Measurements from ENCODE around the gene SLC22A12.

The SLC22A12 gene

DNA sequence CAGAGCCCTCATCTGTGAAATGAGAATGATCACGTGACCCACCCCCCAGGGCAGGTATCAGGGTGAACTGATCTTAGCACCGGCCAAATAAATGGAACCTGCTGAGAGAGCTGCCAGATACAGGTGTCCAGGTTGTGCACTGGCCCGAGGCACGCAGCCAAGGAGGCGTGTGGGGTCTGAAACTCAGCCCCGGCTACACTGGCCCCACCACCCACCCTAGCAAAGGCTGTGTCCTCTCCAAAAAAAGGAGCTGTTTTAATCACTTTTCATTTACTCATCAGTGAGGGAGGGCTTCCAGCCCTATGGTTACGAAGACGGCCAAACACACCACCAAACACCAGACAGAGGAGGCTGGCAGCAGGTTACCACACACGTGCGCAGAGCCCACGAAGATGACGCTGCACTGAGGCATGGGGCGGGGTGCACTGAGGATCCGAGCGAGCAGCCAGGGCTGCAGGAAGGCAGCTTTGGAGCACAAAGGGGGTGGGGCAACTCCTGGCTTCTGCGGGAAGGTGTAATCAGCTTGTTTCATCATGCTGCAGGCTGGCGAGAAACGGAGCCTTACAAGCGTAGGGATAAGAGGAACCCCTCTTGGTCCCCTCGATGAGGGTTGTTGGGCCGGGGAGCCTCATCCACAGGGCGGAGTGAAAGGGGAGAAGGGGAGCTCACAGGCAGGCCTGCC is 19.5 kb upstream of the SLC22A12 start:
- no peak for DNase-seq (ENCODE audit: low read depth)
- Histone ChIP-seq H3K4me3 (ENCODE audit: low read length) (no peak overlapping the region), H3K27me3 (replicated peaks; ENCODE audit: control insufficient read depth, insufficient read depth, low read length) (peaks cover 8% of the 10 kb centered on the region), H3K9me3 (ENCODE audit: control insufficient read depth, low read length) (no peaks in the 10 kb centered on the region), H3K36me3 (ENCODE audit: control insufficient read depth, insufficient read depth, low read length, severe bottlenecking) (no peaks in the 10 kb centered on the region), H3K4me1 (ENCODE audit: control insufficient read depth, insufficient read depth, low read length) (peaks cover 3% of the 10 kb centered on the region), H3K9ac (ENCODE audit: low read length) (no peak overlapping the region)

DNA sequence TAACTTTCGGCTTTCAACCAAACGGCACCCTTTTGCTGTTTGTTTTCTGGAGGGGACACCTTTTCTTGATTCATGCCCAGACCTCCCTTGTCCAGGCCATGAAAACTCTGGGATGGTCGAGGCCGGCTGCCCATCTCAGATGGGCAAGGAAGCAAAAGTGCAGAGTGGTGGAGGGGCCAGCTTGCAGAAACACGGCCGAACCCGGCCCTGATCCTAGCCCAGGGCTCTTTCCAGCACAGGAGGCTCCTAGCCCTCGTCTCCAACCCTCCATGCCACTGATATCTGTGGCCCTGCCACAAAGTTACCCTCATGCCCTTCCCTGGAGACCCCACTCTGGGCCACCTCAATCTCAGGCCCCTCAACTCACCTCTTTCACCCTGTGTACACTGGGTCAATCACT is 18.9 kb upstream of the SLC22A12 start:
- no peaks in the 10 kb centered on the region for H3K4me1 ChIP-seq (ENCODE audit: control insufficient read depth, insufficient read depth, low read length)
- no peaks in the 10 kb centered on the region for H3K36me3 ChIP-seq (ENCODE audit: control insufficient read depth, insufficient read depth, low read length, severe bottlenecking)
- peaks cover 8% of the 10 kb centered on the region for H3K27me3 ChIP-seq (replicated peaks; ENCODE audit: control insufficient read depth, insufficient read depth, low read length)
- no peak overlapping the region for H3K9ac ChIP-seq (ENCODE audit: low read length)
- no peaks in the 10 kb centered on the region for H3K9me3 ChIP-seq (ENCODE audit: control insufficient read depth, low read length)
- no peak for DNase-seq (ENCODE audit: low read depth)
- H3K4me3 ChIP-seq (ENCODE audit: low read length): no peak overlapping the region

DNA sequence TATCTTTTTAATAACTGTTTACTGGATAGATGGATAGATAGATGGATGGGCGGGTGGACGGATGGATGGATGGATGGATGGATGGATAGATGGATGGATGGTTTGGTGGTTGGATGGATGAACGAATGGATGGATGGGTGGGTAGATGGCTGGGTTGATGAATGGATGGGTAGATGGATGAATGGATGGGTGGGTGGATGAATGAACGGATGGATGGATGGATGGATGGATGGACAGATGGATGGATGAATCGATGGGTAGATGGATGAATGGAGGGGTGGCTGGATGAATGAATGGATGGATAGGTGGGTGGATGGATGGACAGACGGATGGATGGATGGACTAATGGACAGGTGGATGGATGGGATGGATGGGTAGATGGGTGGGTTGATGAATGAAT is 13.8 kb upstream of the SLC22A12 start:
- Histone ChIP-seq H3K9ac (ENCODE audit: low read length) (no peak overlapping the region), H3K36me3 (ENCODE audit: control insufficient read depth, insufficient read depth, low read length, severe bottlenecking) (no peaks in the 10 kb centered on the region), H3K4me1 (ENCODE audit: control insufficient read depth, insufficient read depth, low read length) (no peaks in the 10 kb centered on the region), H3K9me3 (ENCODE audit: control insufficient read depth, low read length) (no peaks in the 10 kb centered on the region), H3K27me3 (replicated peaks; ENCODE audit: control insufficient read depth, insufficient read depth, low read length) (peaks cover 4% of the 10 kb centered on the region), H3K4me3 (ENCODE audit: low read length) (no peak overlapping the region)
- DNase-seq (ENCODE audit: low read depth): no peak

DNA sequence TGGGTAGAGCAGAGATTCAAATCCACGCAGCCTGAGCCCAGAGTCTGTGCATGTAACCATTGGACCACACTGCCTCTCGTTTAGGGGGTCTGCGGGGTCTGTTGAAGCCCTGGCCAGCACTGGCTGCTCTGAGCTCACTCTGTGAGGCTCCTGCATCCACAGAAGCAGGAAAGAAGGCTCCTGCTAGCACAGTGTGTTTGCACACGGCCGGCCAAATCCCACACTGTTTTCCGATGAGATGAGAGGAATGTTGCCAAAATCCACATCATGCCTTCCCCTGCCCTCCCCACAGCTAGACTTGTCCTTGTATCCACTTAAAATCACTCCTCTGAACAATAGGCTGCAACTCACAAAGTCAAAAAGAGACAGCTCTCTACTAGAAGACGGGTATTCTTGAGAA is 10.6 kb upstream of the SLC22A12 start:
- no peaks in the 10 kb centered on the region for H3K36me3 ChIP-seq (ENCODE audit: control insufficient read depth, insufficient read depth, low read length, severe bottlenecking)
- no peak overlapping the region for H3K4me3 ChIP-seq (ENCODE audit: low read length)
- no peaks in the 10 kb centered on the region for H3K9me3 ChIP-seq (ENCODE audit: control insufficient read depth, low read length)
- peaks cover 7% of the 10 kb centered on the region for H3K27me3 ChIP-seq (replicated peaks; ENCODE audit: control insufficient read depth, insufficient read depth, low read length)
- peaks cover 13% of the 10 kb centered on the region for H3K4me1 ChIP-seq (ENCODE audit: control insufficient read depth, insufficient read depth, low read length)
- H3K9ac ChIP-seq (ENCODE audit: low read length): no peak overlapping the region
- no peak for DNase-seq (ENCODE audit: low read depth)

DNA sequence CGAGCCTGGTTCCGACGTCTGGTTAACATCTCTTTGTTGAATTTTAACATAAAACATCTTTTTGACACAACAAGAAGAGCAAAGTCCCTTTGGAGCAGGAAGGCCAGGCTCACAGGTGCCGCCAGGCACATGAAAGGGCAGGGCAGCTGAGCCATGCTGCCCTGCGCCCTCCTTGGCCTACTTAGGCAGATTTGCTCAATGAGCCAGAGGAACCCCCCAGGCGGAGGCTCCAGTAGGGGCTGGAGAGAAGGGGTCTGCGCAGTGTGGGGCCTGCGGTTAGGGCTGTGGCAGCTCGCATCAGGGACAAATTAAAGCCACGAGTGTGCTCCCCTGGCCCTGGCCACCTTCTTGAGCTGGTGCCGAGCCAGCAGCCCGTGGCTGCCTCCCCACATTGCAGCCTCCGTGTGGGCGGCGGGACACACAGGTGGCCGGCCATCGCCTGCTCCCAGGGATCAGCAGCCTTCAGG is 9.9 kb upstream of the SLC22A12 start:
- Histone ChIP-seq H3K9ac (ENCODE audit: low read length) (no peak overlapping the region), H3K4me1 (ENCODE audit: control insufficient read depth, insufficient read depth, low read length) (peaks cover 13% of the 10 kb centered on the region), H3K9me3 (ENCODE audit: control insufficient read depth, low read length) (no peaks in the 10 kb centered on the region), H3K36me3 (ENCODE audit: control insufficient read depth, insufficient read depth, low read length, severe bottlenecking) (no peaks in the 10 kb centered on the region), H3K27me3 (replicated peaks; ENCODE audit: control insufficient read depth, insufficient read depth, low read length) (peaks cover 7% of the 10 kb centered on the region), H3K4me3 (ENCODE audit: low read length) (no peak overlapping the region)
- no peak for DNase-seq (ENCODE audit: low read depth)

DNA sequence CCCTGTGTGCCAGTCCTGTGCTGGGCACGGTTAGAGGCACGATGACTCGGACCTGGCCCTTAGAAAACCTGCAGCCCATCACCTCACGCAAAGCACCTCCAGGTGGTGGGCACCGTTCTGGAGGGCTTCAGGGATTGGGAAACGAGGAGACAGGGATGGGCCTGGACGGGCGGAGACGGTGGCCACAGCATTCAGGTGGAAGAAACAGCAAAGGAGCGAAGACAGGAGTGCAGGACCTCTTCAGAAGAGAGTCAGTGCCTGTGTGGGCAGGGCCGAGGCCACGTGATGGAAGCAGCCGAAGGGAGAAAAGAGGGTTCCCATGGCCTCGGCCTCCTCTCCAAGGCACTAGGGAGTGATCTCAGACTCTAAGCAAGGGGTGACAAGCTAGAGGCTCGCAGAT is 8.1 kb upstream of the SLC22A12 start:
- Histone ChIP-seq H3K9ac (ENCODE audit: low read length) (peak overlapping the region; percentile 47), H3K4me1 (ENCODE audit: control insufficient read depth, insufficient read depth, low read length) (peaks cover 13% of the 10 kb centered on the region), H3K9me3 (ENCODE audit: control insufficient read depth, low read length) (peaks cover 9% of the 10 kb centered on the region), H3K27me3 (replicated peaks; ENCODE audit: control insufficient read depth, insufficient read depth, low read length) (peaks cover 7% of the 10 kb centered on the region), H3K36me3 (ENCODE audit: control insufficient read depth, insufficient read depth, low read length, severe bottlenecking) (no peaks in the 10 kb centered on the region), H3K4me3 (ENCODE audit: low read length) (no peak overlapping the region)
- DNase-seq (ENCODE audit: low read depth): no peak

DNA sequence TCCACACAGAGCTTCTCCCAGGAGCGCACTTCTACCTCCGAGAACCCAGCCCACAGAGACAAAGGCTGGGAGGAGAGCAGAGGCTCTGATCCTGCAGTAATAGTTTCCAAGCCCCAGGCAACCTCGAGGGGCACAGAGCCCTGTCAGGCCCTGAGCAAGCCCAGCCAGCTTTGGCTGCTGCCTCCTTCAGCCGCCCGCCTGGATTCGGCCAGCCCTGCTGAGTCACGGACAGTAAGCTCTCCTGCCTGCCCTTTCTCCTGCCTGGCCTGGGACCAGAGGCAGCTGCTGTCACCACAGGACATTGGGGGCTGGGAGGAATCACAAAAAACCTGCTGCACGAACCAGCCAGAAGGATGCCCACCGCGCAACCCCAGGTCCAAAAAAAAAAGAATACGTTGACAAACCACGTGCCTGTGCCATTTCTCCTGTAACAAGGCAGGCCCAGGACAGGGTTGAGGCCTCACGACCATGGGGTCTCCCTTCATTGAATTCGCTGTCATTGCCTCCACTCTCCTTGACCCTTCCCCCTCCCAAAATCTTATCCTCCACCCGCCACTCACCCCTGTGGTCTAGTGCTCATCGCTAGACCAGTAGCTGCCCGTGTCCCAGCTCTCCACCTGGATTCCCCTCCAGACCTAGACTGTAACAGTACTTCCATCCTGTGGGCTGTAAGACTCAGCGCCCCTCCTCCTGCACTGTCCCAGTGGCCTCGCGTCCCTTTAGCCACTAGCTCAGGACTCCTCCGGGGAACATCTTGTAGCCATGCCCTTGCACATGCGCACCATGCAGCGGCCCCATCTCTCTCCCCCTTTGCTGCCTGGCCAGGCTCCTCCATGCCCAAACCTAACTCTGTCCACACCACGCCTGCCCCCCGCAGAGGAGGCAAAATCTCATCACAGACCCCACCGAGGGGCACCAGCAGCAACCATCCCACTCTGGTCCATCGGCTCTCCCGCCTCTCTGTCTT is 7.4 kb upstream of the SLC22A12 start:
- H3K27me3 ChIP-seq (replicated peaks; ENCODE audit: control insufficient read depth, insufficient read depth, low read length): peaks cover 7% of the 10 kb centered on the region
- H3K4me3 ChIP-seq (ENCODE audit: low read length): no peak overlapping the region
- no peaks in the 10 kb centered on the region for H3K36me3 ChIP-seq (ENCODE audit: control insufficient read depth, insufficient read depth, low read length, severe bottlenecking)
- peaks cover 15% of the 10 kb centered on the region for H3K9me3 ChIP-seq (ENCODE audit: control insufficient read depth, low read length)
- no peak for DNase-seq (ENCODE audit: low read depth)
- H3K9ac ChIP-seq (ENCODE audit: low read length): peak overlapping the region; percentile 47
- peaks cover 13% of the 10 kb centered on the region for H3K4me1 ChIP-seq (ENCODE audit: control insufficient read depth, insufficient read depth, low read length)

DNA sequence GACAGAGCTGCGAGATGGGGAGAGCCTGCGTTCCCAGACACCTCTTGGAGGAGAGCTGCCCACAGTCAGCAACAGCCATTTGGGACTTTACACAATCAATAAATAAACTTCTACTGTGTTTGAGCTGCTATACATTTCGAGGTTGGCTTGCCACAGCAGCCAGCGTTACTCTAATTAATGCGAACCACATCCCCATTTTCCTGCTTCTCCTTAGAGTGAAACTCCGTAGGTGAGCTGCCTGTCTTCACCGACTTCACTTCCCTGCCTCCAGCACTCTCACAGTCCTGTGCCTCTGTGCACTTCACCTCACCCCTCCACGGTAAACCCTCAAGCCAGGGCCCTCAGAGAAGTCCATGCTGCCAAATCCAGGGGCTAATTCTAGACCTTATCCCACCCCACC is 5.9 kb upstream of the SLC22A12 start:
- DNase-seq (ENCODE audit: low read depth): no peak
- Histone ChIP-seq H3K4me1 (ENCODE audit: control insufficient read depth, insufficient read depth, low read length) (peaks cover 13% of the 10 kb centered on the region), H3K9ac (ENCODE audit: low read length) (no peak overlapping the region), H3K9me3 (ENCODE audit: control insufficient read depth, low read length) (peaks cover 26% of the 10 kb centered on the region), H3K36me3 (ENCODE audit: control insufficient read depth, insufficient read depth, low read length, severe bottlenecking) (no peaks in the 10 kb centered on the region), H3K27me3 (replicated peaks; ENCODE audit: control insufficient read depth, insufficient read depth, low read length) (peaks cover 3% of the 10 kb centered on the region), H3K4me3 (ENCODE audit: low read length) (no peak overlapping the region)

DNA sequence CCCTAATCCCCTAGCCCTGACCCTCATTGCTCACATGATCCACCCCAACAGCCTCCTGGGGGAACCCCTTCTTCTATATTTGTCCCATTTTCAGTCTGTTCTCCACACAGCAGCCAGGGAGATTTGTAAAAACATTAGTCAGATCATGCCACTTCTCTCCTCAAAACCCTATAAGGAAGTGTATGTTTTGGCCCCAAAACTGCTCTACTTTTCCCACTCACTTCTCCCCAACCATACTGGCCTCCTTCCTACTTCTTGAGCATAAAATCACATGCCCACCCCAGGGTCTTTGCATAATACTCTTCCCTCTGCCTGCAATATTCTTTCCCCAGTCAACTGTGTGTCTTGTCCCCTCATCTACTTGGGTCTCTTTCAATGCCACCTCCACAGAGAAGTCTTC is 4.7 kb upstream of the SLC22A12 start:
- DNase-seq (ENCODE audit: low read depth): no peak

DNA sequence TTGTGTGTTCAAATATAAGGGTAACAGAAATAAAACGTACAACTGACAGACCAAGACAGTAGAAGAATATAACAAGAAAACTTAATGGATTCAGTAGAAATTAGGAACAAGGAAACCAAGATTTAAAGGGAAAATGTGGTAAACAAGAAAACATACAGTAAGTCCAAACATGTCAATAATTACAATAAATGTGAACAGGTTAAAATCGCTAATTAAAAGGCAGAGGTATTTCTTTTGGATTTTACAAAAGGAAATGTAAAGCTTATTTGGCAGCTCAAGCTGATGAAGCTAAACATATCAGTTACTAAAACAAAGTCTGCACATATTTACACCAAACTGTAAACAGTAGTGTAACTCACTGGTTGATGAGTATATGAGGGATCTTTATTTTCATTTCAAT is 2.3 kb upstream of the SLC22A12 start:
- H3K27me3 ChIP-seq (replicated peaks; ENCODE audit: control insufficient read depth, insufficient read depth, low read length): peaks cover 14% of the 10 kb centered on the region
- DNase-seq (ENCODE audit: low read depth): no peak

More for the DNA sequence above, 4.7 kb upstream of the SLC22A12 start:
- no peak overlapping the region for H3K9ac ChIP-seq (ENCODE audit: low read length)
- H3K36me3 ChIP-seq (ENCODE audit: control insufficient read depth, insufficient read depth, low read length, severe bottlenecking): no peaks in the 10 kb centered on the region
- H3K4me3 ChIP-seq (ENCODE audit: low read length): no peak overlapping the region
- peaks cover 7% of the 10 kb centered on the region for H3K27me3 ChIP-seq (replicated peaks; ENCODE audit: control insufficient read depth, insufficient read depth, low read length)
- peaks cover 26% of the 10 kb centered on the region for H3K9me3 ChIP-seq (ENCODE audit: control insufficient read depth, low read length)
- peaks cover 18% of the 10 kb centered on the region for H3K4me1 ChIP-seq (ENCODE audit: control insufficient read depth, insufficient read depth, low read length)

More for the DNA sequence above, 2.3 kb upstream of the SLC22A12 start:
- no peak overlapping the region for H3K4me3 ChIP-seq (ENCODE audit: low read length)
- peaks cover 26% of the 10 kb centered on the region for H3K9me3 ChIP-seq (ENCODE audit: control insufficient read depth, low read length)
- H3K36me3 ChIP-seq (ENCODE audit: control insufficient read depth, insufficient read depth, low read length, severe bottlenecking): no peaks in the 10 kb centered on the region
- H3K9ac ChIP-seq (ENCODE audit: low read length): no peak overlapping the region
- peaks cover 7% of the 10 kb centered on the region for H3K4me1 ChIP-seq (ENCODE audit: control insufficient read depth, insufficient read depth, low read length)

All from adipocyte (in vitro differentiated cells).